GM10266 (cell line): ENCODE measurements around the gene ZNF576.
A peak's percentile ranks its signal among the peaks of the same experiment; 100 is the strongest.

Source experiments
- DNase-seq: peaks from one replicate; pipeline ENCODE4 v3.0.0; 2012; ENCODE audit errors: extremely low spot score
- CTCF ChIP-seq: IDR thresholded peaks from 2 replicates; pipeline ENCODE4 v1.5.1; 2012; ENCODE audit warnings: mild to moderate bottlenecking, low read depth; ENCODE audit not compliant: control insufficient read depth, insufficient read depth; ENCODE audit errors: missing control alignments

The ZNF576 gene

GRCh38 chr19:43554317-43554895 lies 42.0 kb upstream of the ZNF576 start:
- DNase-seq = no peak
- no peak for TF ChIP-seq CTCF

DNA sequence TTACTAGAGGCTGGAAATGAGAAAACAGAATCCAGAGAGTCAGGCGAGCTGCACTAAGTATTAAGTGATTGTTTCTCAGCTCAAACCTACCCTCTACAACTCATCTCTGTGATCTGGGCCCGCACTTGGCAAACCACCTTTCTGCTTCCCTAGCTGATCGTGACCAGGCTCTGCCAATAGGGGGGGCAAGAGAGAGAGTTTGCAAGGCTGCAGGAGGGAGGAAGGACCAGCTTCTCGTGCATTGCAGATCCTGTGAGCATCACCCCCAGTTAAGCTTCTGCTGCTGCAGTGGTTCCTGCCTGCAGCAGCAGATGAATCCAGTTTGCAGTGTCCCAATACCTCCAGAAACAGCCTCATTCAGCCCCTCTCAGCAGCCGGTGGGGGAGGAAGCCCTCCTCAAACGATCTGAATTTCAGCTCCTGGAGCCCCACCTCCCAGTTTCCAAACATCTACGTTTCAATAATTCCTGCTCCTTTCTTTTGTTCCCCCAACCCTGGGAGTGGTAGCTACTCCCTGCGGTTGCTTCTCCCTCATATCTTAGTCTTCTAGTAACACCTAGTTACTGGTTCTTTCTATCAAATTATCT lies 41.1 kb upstream of the ZNF576 start:
- peak; percentile 90 for TF ChIP-seq CTCF
- DNase-seq = peak; percentile 84

DNA sequence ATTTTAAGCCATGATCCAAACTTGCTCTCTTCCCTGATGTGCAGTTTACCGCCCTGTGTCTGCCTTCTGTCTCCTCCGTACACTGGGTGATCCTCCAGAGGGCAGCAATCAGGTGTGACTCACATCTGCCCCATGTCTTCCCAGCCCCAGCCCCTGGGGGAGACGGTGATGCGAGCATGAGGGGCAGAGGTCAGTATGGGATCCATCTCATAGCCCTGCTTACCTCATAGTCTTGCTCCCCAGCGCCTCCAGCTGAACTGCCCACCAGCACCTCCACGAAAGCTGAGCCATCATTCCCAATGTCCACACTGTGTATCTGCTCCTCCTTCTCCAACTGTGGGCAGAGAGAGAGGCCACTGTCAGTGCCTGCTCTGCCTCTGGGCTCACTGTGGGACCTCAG lies 35.7 kb upstream of the ZNF576 start:
- DNase-seq = no peak
- TF ChIP-seq CTCF = no peak

DNA sequence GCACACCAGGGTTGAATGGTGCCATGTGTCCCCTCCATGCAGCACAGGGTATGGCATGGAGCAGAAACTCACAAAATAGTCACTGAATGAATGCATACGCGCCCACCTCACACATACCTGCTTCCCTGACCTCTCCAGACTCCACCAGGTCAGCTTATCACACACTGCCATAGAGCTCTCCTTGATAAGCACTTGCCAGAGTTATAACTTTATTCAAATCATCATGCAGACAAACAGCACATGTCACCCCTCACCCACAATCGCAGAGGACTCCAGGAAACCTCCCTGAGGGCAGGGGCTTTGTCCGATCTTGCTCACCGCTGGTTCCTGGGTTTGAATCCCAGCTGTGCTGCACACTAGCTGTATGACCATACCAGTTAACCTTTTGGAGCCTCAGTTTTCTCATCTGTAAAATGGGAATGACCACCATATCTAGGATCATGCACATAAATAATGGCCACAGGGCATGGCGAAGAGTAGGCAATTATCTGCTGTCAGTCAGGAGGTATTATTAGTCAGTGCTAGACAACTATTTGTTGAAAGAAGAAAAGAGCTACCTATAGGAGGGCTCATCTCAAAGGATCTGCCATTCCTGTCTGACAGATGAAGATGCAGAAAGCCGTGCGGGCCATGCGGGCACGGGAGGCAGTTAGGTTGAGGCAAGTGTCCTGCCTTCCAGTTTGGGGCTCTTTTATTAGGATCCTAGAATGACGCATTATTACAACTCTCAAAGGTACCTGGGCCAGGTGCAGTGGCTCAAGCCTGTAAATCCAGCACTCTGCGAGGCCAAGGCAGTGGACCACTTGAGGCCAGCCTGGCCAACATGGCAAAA lies 35.0 kb upstream of the ZNF576 start:
- no peak for TF ChIP-seq CTCF
- DNase-seq = no peak

DNA sequence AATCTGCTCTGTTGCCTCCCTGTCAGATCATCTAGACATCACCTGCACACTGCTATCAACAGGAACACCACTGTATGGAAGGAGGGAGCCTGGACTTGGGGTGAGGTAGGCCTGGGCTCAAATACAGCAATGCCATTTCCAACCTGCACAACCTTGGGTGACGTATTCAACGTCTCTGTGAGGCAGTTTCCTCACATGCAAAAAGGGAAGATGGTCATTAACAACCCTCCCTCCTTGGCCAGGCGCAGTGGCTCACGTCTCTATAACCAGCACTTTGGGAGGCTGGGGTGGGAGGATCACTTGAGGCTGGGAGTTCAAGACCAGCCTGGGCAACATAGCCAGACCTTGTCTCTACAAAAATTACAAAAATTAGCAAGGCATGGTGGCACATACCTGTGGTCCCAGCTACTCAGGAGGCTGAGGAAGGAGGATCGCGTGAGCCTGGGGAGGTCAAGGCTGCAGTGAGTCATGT lies 34.1 kb upstream of the ZNF576 start:
- DNase-seq = no peak
- TF ChIP-seq CTCF = no peak

GRCh38 chr19:43562698-43563241 lies 33.6 kb upstream of the ZNF576 start:
- DNase-seq = peak; percentile 50
- TF ChIP-seq CTCF = no peak
